ENCODE measurements around the gene HDAC4. TPM values are rescaled to one million over a fixed set of nuclear protein-coding genes. Genes with fewer than 3 reads are reported as not detected.

The HDAC4 gene
- total and polyA plus RNA-seq, 9 of the 15 experiments (the other 6 are each of a cell fraction or from before 2014, with no cell fraction given): 0.11 to 20.2 (median 4.0) TPM

DNA sequence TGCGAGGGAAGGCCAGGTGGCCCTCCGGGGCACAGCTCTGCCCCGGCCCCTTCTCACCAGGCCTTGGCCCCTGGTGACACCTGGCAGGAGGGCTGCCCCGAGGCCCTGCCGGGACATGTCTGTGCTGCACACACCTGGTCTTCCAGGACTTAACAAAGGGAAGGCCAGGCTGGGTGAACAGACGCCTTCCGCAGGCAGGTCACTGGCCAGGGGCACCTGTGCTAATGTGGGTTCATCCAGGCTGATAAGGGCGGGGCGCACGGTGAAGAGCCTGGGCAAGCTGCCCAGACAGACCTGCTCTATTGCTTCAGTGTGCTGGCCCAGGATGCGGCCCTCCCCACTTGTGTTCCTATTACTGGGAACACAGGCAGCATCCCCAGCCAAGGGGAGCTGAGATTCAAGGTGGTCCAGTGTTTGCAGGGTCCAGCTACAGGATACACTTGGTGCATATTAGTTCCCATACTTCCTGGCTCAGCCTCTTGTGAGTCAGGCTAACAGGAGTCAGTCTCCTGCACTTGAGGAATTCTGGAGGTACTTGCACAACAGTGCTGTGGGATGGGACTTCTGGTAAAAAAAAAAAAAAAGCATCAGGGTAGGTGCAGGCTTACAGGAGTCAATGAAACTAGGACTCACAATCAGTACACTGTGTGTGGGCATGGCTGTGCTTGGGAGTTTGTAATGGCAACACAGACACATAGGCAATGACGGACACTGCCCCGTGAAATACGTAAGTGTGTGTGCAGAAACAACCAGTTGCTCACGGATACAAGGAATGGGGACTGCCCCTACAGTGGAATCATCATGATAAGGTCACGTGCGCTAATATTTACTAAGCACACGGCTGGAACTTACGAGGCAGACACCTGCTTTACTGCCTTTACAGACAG is 291.5 kb downstream of the HDAC4 start:
- Histone ChIP-seq H3K4me3 (no peak overlapping the region), H2AFZ (ENCODE audit: low read depth, low read length) (no peak overlapping the region), H3K27me3 (ENCODE audit: control insufficient read depth in 2 of 2, insufficient read depth in 2 of 2, low read length in 2 of 2) (no peaks in the 10 kb centered on the region), H4K20me1 (replicated peaks; ENCODE audit: control insufficient read depth, insufficient read depth, low read length) (no peaks in the 10 kb centered on the region), H3K36me3 (ENCODE audit: control insufficient read depth, insufficient read depth, low read length) (0 out of 3 replicates have a peak, but pooled peaks cover 3% of the 10 kb centered on the region), H3K27ac (ENCODE audit: extremely low read depth, low read depth, low read length) (no peak overlapping the region), H3K4me1 (replicated peaks in 1 of 2; ENCODE audit: control insufficient read depth in 2 of 2, insufficient read depth in 2 of 2, low read length in 2 of 2) (peaks cover 0 to 6% of the 10 kb centered on the region in 2 experiments; a peak in 2 of 5 replicates), H3K4me2 (ENCODE audit: insufficient read depth, low read length) (no peak overlapping the region), H3K79me2 (ENCODE audit: control insufficient read depth, insufficient read depth, low read length) (no peaks in the 10 kb centered on the region), H3K9me3 (replicated peaks; ENCODE audit: control insufficient read depth, insufficient read depth, low read depth, low read length) (no peaks in the 10 kb centered on the region), H3K9ac (ENCODE audit: insufficient read depth in 1 of 2, low read depth in 2 of 2, low read length in 2 of 2) (no peak overlapping the region), H3K9me1 (ENCODE audit: control insufficient read depth, insufficient read depth, low read length) (no peaks in the 10 kb centered on the region)
- BruUV-seq (replicated peaks): no TSS peak
- FAIRE-seq: no peak
- 89% methylated on average over 14 of the region's 19 CpGs for WGBS (ENCODE audit: insufficient coverage, low coverage, missing lambda C conversion rate)
- TF ChIP-seq POLR2B (IDR thresholded peaks at IDR 0.05; ENCODE audit: low read depth, partially characterized antibody) (no peak), ZNF23 (CRISPR knock-in tag; IDR thresholded peaks at IDR 0.05) (no peak), SUPT5H (IDR thresholded peaks at IDR 0.05) (no peak), THRAP3 (IDR thresholded peaks at IDR 0.05; ENCODE audit: borderline replicate concordance) (no peak), MXI1 (IDR thresholded peaks at IDR 0.05; ENCODE audit: low read depth, low read length) (no peak), GABPB1 (CRISPR knock-in tag; IDR thresholded peaks at IDR 0.05) (no peak), HOXB6 (CRISPR knock-in tag; IDR thresholded peaks at IDR 0.05; ENCODE audit: borderline replicate concordance) (no peak), POLR2AphosphoS2 (IDR thresholded peaks at IDR 0.05; ENCODE audit: low read length) (no peak)
- TF ChIP-seq, protein P1, sequence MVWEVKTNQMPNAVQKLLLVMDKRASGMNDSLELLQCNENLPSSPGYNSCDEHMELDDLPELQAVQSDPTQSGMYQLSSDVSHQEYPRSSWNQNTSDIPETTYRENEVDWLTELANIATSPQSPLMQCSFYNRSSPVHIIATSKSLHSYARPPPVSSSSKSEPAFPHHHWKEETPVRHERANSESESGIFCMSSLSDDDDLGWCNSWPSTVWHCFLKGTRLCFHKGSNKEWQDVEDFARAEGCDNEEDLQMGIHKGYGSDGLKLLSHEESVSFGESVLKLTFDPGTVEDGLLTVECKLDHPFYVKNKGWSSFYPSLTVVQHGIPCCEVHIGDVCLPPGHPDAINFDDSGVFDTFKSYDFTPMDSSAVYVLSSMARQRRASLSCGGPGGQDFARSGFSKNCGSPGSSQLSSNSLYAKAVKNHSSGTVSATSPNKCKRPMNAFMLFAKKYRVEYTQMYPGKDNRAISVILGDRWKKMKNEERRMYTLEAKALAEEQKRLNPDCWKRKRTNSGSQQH (CRISPR knock-in tag; IDR thresholded peaks at IDR 0.05): no peak
- TF ChIP-seq, protein P2, sequence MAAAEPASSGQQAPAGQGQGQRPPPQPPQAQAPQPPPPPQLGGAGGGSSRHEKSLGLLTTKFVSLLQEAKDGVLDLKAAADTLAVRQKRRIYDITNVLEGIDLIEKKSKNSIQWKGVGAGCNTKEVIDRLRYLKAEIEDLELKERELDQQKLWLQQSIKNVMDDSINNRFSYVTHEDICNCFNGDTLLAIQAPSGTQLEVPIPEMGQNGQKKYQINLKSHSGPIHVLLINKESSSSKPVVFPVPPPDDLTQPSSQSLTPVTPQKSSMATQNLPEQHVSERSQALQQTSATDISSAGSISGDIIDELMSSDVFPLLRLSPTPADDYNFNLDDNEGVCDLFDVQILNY (CRISPR knock-in tag; IDR thresholded peaks at IDR 0.05): no peak
- CTCF ChIA-PET (ENCODE audit: low intra/inter-chr PET ratio): no interaction called here
- intact Hi-C loops (cut with micrococcal nuclease) (no loop called here), in situ Hi-C loops (cut with MboI) (no loop called here)
- DNase-seq (ENCODE audit: extremely low read depth in 1 of 4, low spot score in 3 of 4): no peak
- no peak for ATAC-seq
- POLR2A ChIA-PET: interaction anchor here (0.6 kb wide), 1 partner anchor 92 kb away, joined by 3 read pairs; no protein-coding TSS in a partner anchor
